IMR-90 (cell line): Measurements from ENCODE around the gene TCHH.

Source experiments
- BHLHE40 ChIP-seq: fragments of 150-350 bp; IDR thresholded peaks from 2 replicates; pipeline ENCODE4 v1.6.1; 2016; ENCODE audit warnings: mild to moderate bottlenecking, low read depth, low read length
- CTCF ChIP-seq: conservative IDR thresholded peaks from 2 replicates; pipeline ENCODE4 v1.5.1; 2012; ENCODE audit warnings: mild to moderate bottlenecking, low read depth, low read length, improper control_type of control experiment
- ELK1 ChIP-seq: fragments of 150-350 bp; IDR thresholded peaks from 2 replicates; pipeline ENCODE4 v1.6.1; 2016; ENCODE audit warnings: low read depth, mild to moderate bottlenecking, low read length, moderate library complexity, borderline replicate concordance
- MAFK ChIP-seq: IDR thresholded peaks from 2 replicates; pipeline ENCODE4 v1.6.1; 2012; ENCODE audit warnings: low read depth, low read length, improper control_type of control experiment
- MAZ ChIP-seq: IDR thresholded peaks from 2 replicates; pipeline ENCODE4 v1.6.1; 2012; ENCODE audit warnings: low read depth, mild to moderate bottlenecking, low read length, improper control_type of control experiment, moderate library complexity, borderline replicate concordance
- MXI1 ChIP-seq: IDR thresholded peaks from 2 replicates; pipeline ENCODE4 v1.6.1; 2012; ENCODE audit warnings: low read depth, mild to moderate bottlenecking, low read length, moderate library complexity, borderline replicate concordance
- POLR2A ChIP-seq: IDR thresholded peaks from 2 replicates; pipeline ENCODE4 v1.6.1; 2012; ENCODE audit warnings: mild to moderate bottlenecking, low read depth, low read length
- RAD21 ChIP-seq: IDR thresholded peaks from 2 replicates; pipeline ENCODE4 v1.6.1; 2012; ENCODE audit warnings: low read length, improper control_type of control experiment
- RFX5 ChIP-seq: IDR thresholded peaks from 2 replicates; pipeline ENCODE4 v1.8.0; 2012; ENCODE audit warnings: low read depth, mild to moderate bottlenecking, low read length, moderate library complexity
- SMC3 ChIP-seq: fragments of 150-350 bp; IDR thresholded peaks from 2 replicates; pipeline ENCODE4 v1.6.1; 2016; ENCODE audit warnings: low read depth, mild to moderate bottlenecking, antibody characterized with exemption, low read length, moderate library complexity
- USF2 ChIP-seq: fragments of 150-350 bp; IDR thresholded peaks from 2 replicates; pipeline ENCODE4 v1.6.1; 2017; ENCODE audit warnings: mild to moderate bottlenecking, antibody characterized with exemption, low read length, low read depth

GRCh38 chr1:152127673-152128072 lies 12.4 kb upstream of the TCHH start:
- TF ChIP-seq ELK1 (no peak), CTCF (no peak), MXI1 (no peak), POLR2A (no peak), MAFK (no peak), RFX5 (no peak), RAD21 (no peak), BHLHE40 (no peak), USF2 (no peak), MAZ (no peak), SMC3 (no peak)
